ENCODE measurements around the gene TFCP2.

- TF ChIP-seq CTCF (IDR thresholded peaks at IDR 0.05) (no peak), POLR2A (IDR thresholded peaks at IDR 0.05) (no peak)
These were observed 37.9 kb upstream of the TFCP2 start for GRCh38 chr12:51210690-51211395.
